ENCODE measurements around the gene IL2RA.

- no peak for TF ChIP-seq CTCF (IDR thresholded peaks at IDR 0.05; ENCODE audit: extremely low read depth in 1 of 2, insufficient read depth in 1 of 2, low read depth in 1 of 2, low read length in 2 of 2)
- TF ChIP-seq POLR2AphosphoS5 (IDR thresholded peaks at IDR 0.05; ENCODE audit: insufficient read depth, low read depth, low read length) = no peak
- no peak for TF ChIP-seq GATA2 (IDR thresholded peaks at IDR 0.05; ENCODE audit: insufficient read depth, insufficient read length, low read depth, low read length)
- no peak for TF ChIP-seq POLR2A (IDR thresholded peaks at IDR 0.05; ENCODE audit: low read depth, low read length)
- no peak for TF ChIP-seq EZH2 (IDR thresholded peaks at IDR 0.05; ENCODE audit: borderline replicate concordance, low read depth, low read length, severe bottlenecking)
Observed at GRCh38 chr10:6019010-6019782, 43.0 kb downstream of the IL2RA start.

All from endothelial cell of umbilical vein (primary cell).